ENCODE data around the gene CD68. TPM values are rescaled to one million over a fixed set of nuclear protein-coding genes. Genes with fewer than 3 reads are reported as not detected.
"Not testable (repeated sequence)": the region's sequence is repeated elsewhere in the genome, so short reads cannot be mapped to it uniquely, and the experiment has no call there.

Gene CD68
- total RNA-seq, 3 donors from 2014 or later, result 4.8 to 5.3 (median 4.9) TPM

- no peak for DNase-seq
- H3K36me3 Mint-ChIP-seq (ENCODE audit: insufficient read depth), result peaks cover 28% of the 10 kb centered on the region
- no peaks in the 10 kb centered on the region for H3K9me3 Mint-ChIP-seq
- ATAC-seq, result no peak
- H3K27me3 Mint-ChIP-seq (ENCODE audit: low read depth), result no peaks in the 10 kb centered on the region
- peak overlapping the region; percentile 95 for H3K4me3 Mint-ChIP-seq
- H3K4me1 Mint-ChIP-seq (ENCODE audit: low read depth), result peaks cover 60% of the 10 kb centered on the region
Observed at GRCh38 chr17:7582396-7583252, 3.2 kb downstream of the CD68 start.

DNA sequence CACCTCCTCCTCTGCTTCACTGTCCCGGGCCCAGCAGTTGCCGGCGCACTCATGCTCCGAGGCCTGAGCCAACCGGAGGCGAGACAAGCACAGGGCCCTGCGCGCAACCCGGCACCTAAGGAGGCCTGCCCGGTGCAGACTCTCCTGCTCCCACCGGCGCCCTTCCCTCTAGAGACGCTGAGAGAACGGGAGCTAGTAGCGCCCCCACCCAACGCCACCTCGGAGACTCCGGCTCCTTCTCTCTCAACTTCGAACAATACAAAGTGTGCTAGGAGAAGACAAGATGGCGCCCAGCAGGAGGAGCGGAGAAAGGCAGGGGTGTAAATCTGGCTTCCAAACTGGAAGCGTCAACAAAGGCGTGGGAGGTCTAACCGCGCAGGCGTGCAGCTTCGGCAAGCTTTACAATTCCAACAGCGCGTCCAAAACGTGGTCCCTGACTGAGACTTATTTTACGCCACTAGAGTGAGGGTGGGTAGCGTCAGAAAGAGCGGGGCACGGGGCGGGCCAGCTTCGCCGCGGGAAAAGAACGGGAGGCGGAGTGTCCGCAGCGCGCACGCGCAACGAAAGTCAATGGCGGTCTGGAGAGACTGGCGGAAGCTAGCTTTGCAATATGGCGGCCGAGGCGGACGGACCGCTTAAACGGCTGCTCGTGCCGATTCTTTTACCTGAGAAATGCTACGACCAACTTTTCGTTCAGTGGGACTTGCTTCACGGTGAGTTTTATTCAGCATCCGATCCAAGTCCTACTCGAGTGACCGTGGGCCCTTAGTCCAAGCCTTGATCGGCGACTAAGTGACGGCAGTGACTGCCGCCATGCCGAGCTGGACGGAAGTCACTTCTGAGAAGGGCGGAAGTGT, 4.0 kb downstream of the CD68 start, which contains the start of gene MPDU1:
MPDU1 (plus strand) TSS at position 600 of the 857 bp plus-strand sequence; CDS start at position 611, 11 bp downstream.
- H3K4me1 Mint-ChIP-seq (ENCODE audit: low read depth), result peaks cover 51% of the 10 kb centered on the region
- peak; percentile 69 to 71 for ATAC-seq
- no peaks in the 10 kb centered on the region for H3K27me3 Mint-ChIP-seq (ENCODE audit: low read depth)
- H3K36me3 Mint-ChIP-seq (ENCODE audit: insufficient read depth), result peaks cover 27% of the 10 kb centered on the region
- peak within 1 kb of the TSS; percentile 95 for H3K4me3 Mint-ChIP-seq
- H3K9me3 Mint-ChIP-seq, result no peaks in the 10 kb centered on the region
- peak; percentile 93 for DNase-seq

DNA sequence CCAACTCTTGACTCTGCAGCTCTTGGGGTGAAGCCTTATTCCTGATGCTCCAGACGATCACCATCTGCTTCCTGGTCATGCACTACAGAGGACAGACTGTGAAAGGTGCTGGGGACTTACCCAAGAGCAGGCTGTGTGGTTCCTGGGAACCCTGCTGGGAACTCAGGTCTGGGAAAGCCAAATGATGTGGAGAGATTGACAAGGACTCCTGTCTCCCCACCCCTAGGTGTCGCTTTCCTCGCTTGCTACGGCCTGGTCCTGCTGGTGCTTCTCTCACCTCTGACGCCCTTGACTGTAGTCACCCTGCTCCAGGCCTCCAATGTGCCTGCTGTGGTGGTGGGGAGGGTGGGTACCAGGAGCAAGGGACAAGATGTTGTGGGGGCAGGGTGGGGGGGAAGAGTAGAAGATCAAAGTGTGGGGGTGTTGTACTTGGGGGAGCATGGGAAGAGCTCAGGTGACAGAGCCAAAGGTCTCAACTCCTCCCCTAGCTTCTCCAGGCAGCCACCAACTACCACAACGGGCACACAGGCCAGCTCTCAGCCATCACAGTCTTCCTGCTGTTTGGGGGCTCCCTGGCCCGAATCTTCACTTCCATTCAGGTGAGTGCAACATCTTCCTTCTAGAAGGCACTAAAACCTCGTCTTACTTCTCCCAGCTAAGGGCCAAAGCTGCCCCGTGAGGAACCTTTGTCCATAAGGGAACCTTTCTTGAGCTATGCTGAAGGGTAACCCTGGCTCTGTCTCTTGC, 7.4 kb downstream of the CD68 start:
- H3K9me3 Mint-ChIP-seq, result no peaks in the 10 kb centered on the region
- H3K4me1 Mint-ChIP-seq (ENCODE audit: low read depth), result peaks cover 23% of the 10 kb centered on the region
- H3K4me3 Mint-ChIP-seq, result no peak overlapping the region
- no peak for DNase-seq
- ATAC-seq, result no peak
- peaks cover 23% of the 10 kb centered on the region for H3K36me3 Mint-ChIP-seq (ENCODE audit: insufficient read depth)
- no peaks in the 10 kb centered on the region for H3K27me3 Mint-ChIP-seq (ENCODE audit: low read depth)

- Mint-ChIP-seq H3K4me1 (ENCODE audit: low read depth) (peaks cover 17% of the 10 kb centered on the region), H3K27me3 (ENCODE audit: low read depth) (no peaks in the 10 kb centered on the region), H3K36me3 (ENCODE audit: insufficient read depth) (peaks cover 25% of the 10 kb centered on the region), H3K9me3 (no peaks in the 10 kb centered on the region), H3K4me3 (no peak overlapping the region)
- ATAC-seq (no peak), DNase-seq (no peak)
Observed at GRCh38 chr17:7587420-7588151, 8.1 kb downstream of the CD68 start.

- Mint-ChIP-seq H3K9me3 (no peaks in the 10 kb centered on the region), H3K4me3 (no peak overlapping the region), H3K4me1 (ENCODE audit: low read depth) (peaks cover 11% of the 10 kb centered on the region), H3K27me3 (ENCODE audit: low read depth) (no peaks in the 10 kb centered on the region), H3K36me3 (ENCODE audit: insufficient read depth) (peaks cover 34% of the 10 kb centered on the region)
- DNase-seq, result no peak
- no peak for ATAC-seq
Observed at GRCh38 chr17:7588553-7589203, 9.2 kb downstream of the CD68 start.

DNA sequence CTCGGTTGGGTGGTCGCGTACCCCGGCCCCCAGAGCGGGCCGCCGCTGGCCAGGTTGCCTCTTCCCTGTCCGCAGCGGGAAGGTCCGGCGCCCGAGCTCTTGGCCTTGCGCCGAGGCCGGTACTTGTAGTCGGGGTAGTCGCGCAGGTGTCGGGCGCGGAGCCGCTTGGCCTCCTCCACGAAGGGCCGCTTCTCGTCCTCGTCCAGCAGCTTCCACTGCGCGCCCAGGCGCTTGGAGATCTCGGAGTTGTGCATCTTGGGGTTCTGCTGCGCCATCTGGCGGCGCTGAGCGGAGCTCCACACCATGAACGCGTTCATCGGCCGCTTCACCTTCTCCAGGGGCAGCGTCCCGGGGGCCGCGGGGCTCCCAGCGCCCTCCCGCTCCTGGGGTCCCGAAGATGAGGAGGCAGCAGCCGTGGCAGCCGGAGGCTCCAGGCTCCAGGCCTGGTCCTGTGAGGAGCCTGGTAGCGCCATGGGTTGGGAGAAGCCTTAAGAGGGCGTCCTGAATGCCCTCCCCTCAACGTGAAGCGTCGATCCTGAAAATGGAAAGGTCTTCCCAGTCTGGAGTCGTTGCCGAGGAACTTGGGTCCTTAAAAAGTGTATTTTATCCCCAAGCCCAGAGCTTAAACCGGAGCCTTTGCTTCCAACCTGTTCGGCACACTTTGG, 9.9 kb downstream of the CD68 start:
- DNase-seq (peak; percentile 66), ATAC-seq (peak; percentile 83 to 86)
- Mint-ChIP-seq H3K27me3 (ENCODE audit: low read depth) (no peaks in the 10 kb centered on the region), H3K4me3 (no peak overlapping the region), H3K9me3 (no peaks in the 10 kb centered on the region), H3K4me1 (ENCODE audit: low read depth) (peaks cover 11% of the 10 kb centered on the region), H3K36me3 (ENCODE audit: insufficient read depth) (peaks cover 41% of the 10 kb centered on the region)

DNA sequence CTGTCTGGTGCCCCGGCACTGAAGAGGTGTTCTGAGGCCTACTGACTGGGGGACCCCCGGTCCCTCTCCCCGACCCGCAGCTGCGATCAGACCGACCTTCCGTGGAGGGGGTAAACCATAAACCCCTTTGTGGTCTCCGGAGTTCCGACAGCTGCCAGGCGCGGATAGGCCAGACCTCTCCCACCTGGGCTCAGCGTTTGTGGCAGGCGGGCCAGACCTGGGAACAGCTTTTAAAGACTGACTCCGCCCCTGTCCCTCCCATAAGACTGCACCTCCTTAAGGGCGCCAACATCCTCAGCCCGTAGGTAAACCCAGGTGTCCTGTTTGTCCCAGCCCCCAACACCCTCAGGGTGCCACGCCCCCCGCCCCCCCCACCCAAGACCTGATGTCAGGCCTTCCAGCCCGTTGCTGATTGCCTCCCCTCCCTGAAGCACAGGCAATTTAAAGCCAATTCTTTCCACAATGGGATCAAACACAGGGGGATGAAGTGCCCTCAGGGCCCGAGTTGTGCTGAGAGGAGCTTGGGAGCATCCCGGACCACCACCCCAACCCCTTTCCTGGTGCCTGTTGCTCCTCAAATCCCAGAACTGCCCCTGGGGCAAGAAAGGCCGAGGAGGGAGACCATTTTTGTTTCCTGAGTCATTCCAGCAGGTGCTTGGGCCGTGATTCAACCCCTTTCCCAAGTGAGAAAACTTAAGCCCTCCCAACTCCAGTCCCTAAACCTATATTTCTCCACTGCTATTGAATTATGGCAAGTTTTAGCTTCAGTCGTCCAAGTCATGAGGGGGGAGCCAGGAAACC, 10.7 kb downstream of the CD68 start, which contains the start of gene SOX15:
SOX15 (minus strand) TSS at position 204 of the 801 bp plus-strand sequence. CDS start 418 bp downstream, outside the sequence.
- Mint-ChIP-seq H3K4me3 (no peak within 1 kb of the TSS), H3K36me3 (ENCODE audit: insufficient read depth) (peaks cover 40% of the 10 kb centered on the region)

GRCh38 chr17:7590743-7591142, 11.3 kb downstream of the CD68 start:
- no peak for DNase-seq
- ATAC-seq, result no peak
- peaks cover 47% of the 10 kb centered on the region for H3K36me3 Mint-ChIP-seq (ENCODE audit: insufficient read depth)

More for the DNA sequence above, 10.7 kb downstream of the CD68 start, which contains the start of gene SOX15:
- H3K9me3 Mint-ChIP-seq, result no peaks in the 10 kb centered on the region
- H3K27me3 Mint-ChIP-seq (ENCODE audit: low read depth), result no peaks in the 10 kb centered on the region
- no peak for DNase-seq
- no peak for ATAC-seq
- H3K4me1 Mint-ChIP-seq (ENCODE audit: low read depth), result peaks cover 3% of the 10 kb centered on the region

DNA sequence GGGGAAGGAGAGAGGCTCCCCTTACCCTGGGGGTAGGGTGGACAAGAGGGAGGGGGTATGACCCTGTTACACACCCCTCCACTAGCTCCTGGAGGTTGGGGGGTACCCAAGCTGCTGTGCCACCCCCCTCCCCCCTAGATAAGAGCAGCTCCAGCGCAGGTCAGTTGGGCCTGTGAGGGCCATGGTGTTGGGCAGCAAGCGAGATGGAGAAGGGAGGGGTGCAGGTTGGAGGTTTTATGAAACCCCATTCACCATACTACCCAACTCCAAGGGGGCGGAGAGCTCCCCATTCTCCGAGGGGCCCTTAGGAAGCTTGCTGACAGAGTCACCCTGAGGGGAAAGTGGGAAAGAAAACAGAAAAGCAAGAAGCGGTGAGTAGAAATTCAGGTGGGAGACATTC, 12.2 kb downstream of the CD68 start:
- Mint-ChIP-seq H3K36me3 (ENCODE audit: insufficient read depth) (peaks cover 52% of the 10 kb centered on the region), H3K4me3 (no peak overlapping the region), H3K9me3 (no peaks in the 10 kb centered on the region), H3K27me3 (ENCODE audit: low read depth) (no peaks in the 10 kb centered on the region), H3K4me1 (ENCODE audit: low read depth) (no peaks in the 10 kb centered on the region)
- DNase-seq (no peak), ATAC-seq (no peak)

More at GRCh38 chr17:7590743-7591142, 11.3 kb downstream of the CD68 start:
- Mint-ChIP-seq H3K4me1 (ENCODE audit: low read depth) (peaks cover 1% of the 10 kb centered on the region), H3K4me3 (no peak overlapping the region), H3K27me3 (ENCODE audit: low read depth) (no peaks in the 10 kb centered on the region), H3K9me3 (no peaks in the 10 kb centered on the region)

DNA sequence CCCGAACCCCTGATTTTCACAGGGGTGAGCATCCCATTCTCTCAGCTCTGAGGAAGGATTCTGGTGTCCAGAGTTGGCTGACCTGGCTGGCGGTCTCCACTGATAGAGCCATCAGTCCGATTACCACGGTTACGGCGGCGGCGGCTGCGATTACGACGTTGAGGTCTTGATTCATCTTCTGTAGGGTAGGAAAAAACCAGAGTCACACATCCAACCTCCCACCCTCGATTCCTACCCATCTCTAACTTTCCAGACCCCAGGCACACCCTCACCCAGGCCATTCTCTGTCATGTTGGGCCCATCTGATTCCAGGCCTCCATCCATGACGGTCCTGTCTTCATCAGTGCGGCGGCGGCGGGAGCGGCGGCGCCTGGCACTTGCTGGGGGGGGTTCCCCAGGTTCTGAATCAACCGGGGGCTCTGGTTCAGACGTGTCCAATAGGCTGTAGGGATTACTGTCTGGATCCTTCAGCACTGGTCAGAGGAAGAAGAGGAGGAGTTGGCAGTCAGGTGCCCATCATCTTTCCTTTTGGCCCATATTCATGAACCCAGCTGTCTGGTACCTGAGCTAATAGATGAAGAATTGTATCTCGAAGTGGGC, 13.1 kb downstream of the CD68 start:
- ATAC-seq, result no peak
- H3K27me3 Mint-ChIP-seq (ENCODE audit: low read depth), result no peaks in the 10 kb centered on the region
- H3K4me1 Mint-ChIP-seq (ENCODE audit: low read depth), result no peaks in the 10 kb centered on the region
- no peak overlapping the region for H3K4me3 Mint-ChIP-seq
- DNase-seq, result no peak
- peaks cover 50% of the 10 kb centered on the region for H3K36me3 Mint-ChIP-seq (ENCODE audit: insufficient read depth)
- H3K9me3 Mint-ChIP-seq, result no peaks in the 10 kb centered on the region

- no peaks in the 10 kb centered on the region for H3K27me3 Mint-ChIP-seq (ENCODE audit: low read depth)
- H3K9me3 Mint-ChIP-seq, result no peaks in the 10 kb centered on the region
- peaks cover 47% of the 10 kb centered on the region for H3K36me3 Mint-ChIP-seq (ENCODE audit: insufficient read depth)
- no peak for ATAC-seq
- no peak overlapping the region for H3K4me3 Mint-ChIP-seq
- DNase-seq, result no peak
- no peaks in the 10 kb centered on the region for H3K4me1 Mint-ChIP-seq (ENCODE audit: low read depth)
Observed at GRCh38 chr17:7593296-7593695, 13.9 kb downstream of the CD68 start.

DNA sequence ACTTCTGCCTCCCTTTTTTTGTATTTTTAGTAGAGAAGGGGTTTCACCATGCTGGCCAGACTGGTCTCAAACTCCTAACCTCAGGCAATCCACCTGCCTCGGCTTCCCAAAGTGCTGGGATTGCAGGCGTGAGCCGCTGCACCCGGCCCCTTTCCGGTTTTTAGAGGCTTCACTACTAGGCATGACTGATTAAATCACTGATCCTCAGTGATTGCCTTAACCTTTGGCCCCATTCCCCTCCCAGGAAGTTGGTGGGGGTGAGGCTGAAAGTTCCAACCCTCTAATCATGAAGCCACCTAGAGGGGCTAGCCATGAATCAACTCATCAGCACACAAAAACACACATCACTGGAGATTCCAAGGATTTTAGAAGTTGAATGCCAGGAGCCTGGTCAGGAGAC, 18.1 kb downstream of the CD68 start:
- DNase-seq; H3K27me3 Mint-ChIP-seq (ENCODE audit: low read depth); H3K9me3 Mint-ChIP-seq; H3K4me1 Mint-ChIP-seq (ENCODE audit: low read depth); H3K4me3 Mint-ChIP-seq; ATAC-seq: not testable (repeated sequence)
- H3K36me3 Mint-ChIP-seq (ENCODE audit: insufficient read depth), result peaks cover 49% of the 10 kb centered on the region
